Right lobe of liver (tissue), 4 donors: ENCODE measurements around the gene CFAP100.

Experiments
- POLR2A ChIP-seq: fragments of 450-650 bp; IDR thresholded peaks from one replicate; pipeline ENCODE4 v1.6.1; 2017; ENCODE audit warnings: antibody characterized with exemption, mild to moderate bottlenecking
- TF ChIP-seq, protein P1 (sequence below), 4 donors: fragments of 200-600 bp in 3 of 4; fragments of 450-650 bp in 1 of 4; IDR thresholded peaks; one replicate each; pipeline versions ENCODE4 v1.5.1 to v1.8.0; 2016 to 2022; ENCODE audit warnings: antibody characterized with exemption in 4 of 4, mild to moderate bottlenecking in 2 of 4
- donor health status: DM: no; HTN: no; CAD: no.
- donor health status: DM: no; HTN: no; CAD: no.
- donor health status: DM: no; HTN: yes; CAD: no.

DNA sequence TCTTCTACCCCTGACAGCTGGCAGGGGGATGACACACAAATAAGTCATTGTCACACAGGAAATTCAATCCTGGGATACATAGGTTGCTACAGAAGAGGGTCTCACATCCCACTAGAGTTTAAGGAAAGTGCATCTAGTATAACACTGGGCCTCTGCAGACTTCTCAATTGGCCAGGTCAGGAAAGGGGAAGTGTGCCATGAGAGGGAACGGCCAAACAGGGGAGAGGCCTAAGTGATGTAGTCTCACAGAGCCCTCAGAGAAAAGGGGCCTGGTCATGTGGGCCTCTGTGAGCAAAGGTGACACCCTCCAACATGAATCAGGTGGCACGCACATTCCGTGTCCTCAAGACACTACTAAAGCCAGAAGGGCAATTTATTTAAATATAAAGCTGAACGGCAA lies 69.8 kb downstream of the CFAP100 start:
- TF ChIP-seq, protein P1, sequence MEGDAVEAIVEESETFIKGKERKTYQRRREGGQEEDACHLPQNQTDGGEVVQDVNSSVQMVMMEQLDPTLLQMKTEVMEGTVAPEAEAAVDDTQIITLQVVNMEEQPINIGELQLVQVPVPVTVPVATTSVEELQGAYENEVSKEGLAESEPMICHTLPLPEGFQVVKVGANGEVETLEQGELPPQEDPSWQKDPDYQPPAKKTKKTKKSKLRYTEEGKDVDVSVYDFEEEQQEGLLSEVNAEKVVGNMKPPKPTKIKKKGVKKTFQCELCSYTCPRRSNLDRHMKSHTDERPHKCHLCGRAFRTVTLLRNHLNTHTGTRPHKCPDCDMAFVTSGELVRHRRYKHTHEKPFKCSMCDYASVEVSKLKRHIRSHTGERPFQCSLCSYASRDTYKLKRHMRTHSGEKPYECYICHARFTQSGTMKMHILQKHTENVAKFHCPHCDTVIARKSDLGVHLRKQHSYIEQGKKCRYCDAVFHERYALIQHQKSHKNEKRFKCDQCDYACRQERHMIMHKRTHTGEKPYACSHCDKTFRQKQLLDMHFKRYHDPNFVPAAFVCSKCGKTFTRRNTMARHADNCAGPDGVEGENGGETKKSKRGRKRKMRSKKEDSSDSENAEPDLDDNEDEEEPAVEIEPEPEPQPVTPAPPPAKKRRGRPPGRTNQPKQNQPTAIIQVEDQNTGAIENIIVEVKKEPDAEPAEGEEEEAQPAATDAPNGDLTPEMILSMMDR (IDR thresholded peaks at IDR 0.05): no peak
- TF ChIP-seq POLR2A: no peak
